Activated CD4-positive, alpha-beta memory T cell treated with anti-CD3 and anti-CD28 coated beads, Interleukin-2, amount 10 ng/mL, durations not matched to agents 7 days and 5 days (primary cell): ENCODE results near the gene SPIB. TPM values are rescaled to one million over a fixed set of nuclear protein-coding genes. Genes with fewer than 3 reads are reported as not detected.

Experiments used
- CTCF ChIA-PET: fragments of 350-600 bp; sonication (Branson Sonifier 250); formaldehyde crosslinking; loops from one replicate; lab custom pipeline; 2021; ENCODE audit warnings: antibody characterized with exemption, inconsistent platforms; lab: Charles Lee
- POLR2A ChIA-PET: fragments of 350-600 bp; sonication (Branson Sonifier 250); formaldehyde crosslinking; loops from one replicate; lab custom pipeline; 2021; ENCODE audit warnings: antibody characterized with exemption; lab: Charles Lee
- DNase-seq: peaks from one replicate; pipeline ENCODE4 v3.0.0-alpha.2; 2020
- H3K27ac Mint-ChIP-seq: one replicate; pipeline ENCODE4 v1.8.0; 2021; ENCODE audit warnings: mild to moderate bottlenecking, mixed read lengths
- H3K27me3 Mint-ChIP-seq: one replicate; pipeline ENCODE4 v1.8.0; 2021; ENCODE audit warnings: mixed read lengths
- H3K36me3 Mint-ChIP-seq: one replicate; pipeline ENCODE4 v1.8.0; 2021; ENCODE audit warnings: low read depth, mixed read lengths
- H3K4me1 Mint-ChIP-seq: one replicate; pipeline ENCODE4 v1.8.0; 2021; ENCODE audit warnings: mixed read lengths
- H3K4me3 Mint-ChIP-seq: one replicate; pipeline ENCODE4 v1.8.0; 2021; ENCODE audit warnings: mild to moderate bottlenecking, mixed read lengths
- H3K9me3 Mint-ChIP-seq: one replicate; pipeline ENCODE4 v1.8.0; 2021; ENCODE audit warnings: mixed read lengths
- total RNA-seq, 2 experiments: library from RNA; stranded (reverse); gene quantifications; one replicate each; pipeline ENCODE4 v1.2.3, GENCODE V29; 2021

The SPIB gene
- total RNA-seq, 2 experiments from 2014 or later = 0.18 TPM; not detected in 1

GRCh38 chr19:50414864-50415660 lies 3.7 kb upstream of the SPIB start:
- ChIA-PET CTCF (interaction anchor here (0.5 to 1.4 kb wide), 6 partner anchors 10 to 108 kb away, joined by 3 to 6 read pairs (median 4); no protein-coding TSS in a partner anchor), POLR2A (interaction anchor here (0.8 to 1.2 kb wide), 3 partner anchors 31 to 58 kb away, joined by 3 to 5 read pairs (median 5); partner anchors contain the start of gene POLD1)
- peaks cover 10% of the 10 kb centered on the region for H3K4me1 Mint-ChIP-seq
- peaks cover 7% of the 10 kb centered on the region for H3K27me3 Mint-ChIP-seq
- peak; percentile 74 for DNase-seq
- no peaks in the 10 kb centered on the region for H3K9me3 Mint-ChIP-seq
- no peak overlapping the region for H3K27ac Mint-ChIP-seq
- H3K4me3 Mint-ChIP-seq = no peak overlapping the region
- H3K36me3 Mint-ChIP-seq = peaks cover 18% of the 10 kb centered on the region

- peaks cover 13% of the 10 kb centered on the region for H3K4me1 Mint-ChIP-seq
- peaks cover 10% of the 10 kb centered on the region for H3K27me3 Mint-ChIP-seq
- peaks cover 13% of the 10 kb centered on the region for H3K36me3 Mint-ChIP-seq
- CTCF ChIA-PET = interaction anchor here (0.5 to 1.4 kb wide), 6 partner anchors 9 to 108 kb away, joined by 3 to 6 read pairs (median 4); no protein-coding TSS in a partner anchor
- no peak for DNase-seq
- H3K27ac Mint-ChIP-seq = no peak overlapping the region
- H3K9me3 Mint-ChIP-seq = no peaks in the 10 kb centered on the region
- no peak overlapping the region for H3K4me3 Mint-ChIP-seq
- POLR2A ChIA-PET = interaction anchor here (0.8 to 1.2 kb wide), 3 partner anchors 31 to 58 kb away, joined by 3 to 5 read pairs (median 5); partner anchors contain the start of gene POLD1
Observed at GRCh38 chr19:50415661-50416033, 3.1 kb upstream of the SPIB start.

- Mint-ChIP-seq H3K27me3 (peaks cover 14% of the 10 kb centered on the region), H3K27ac (no peak overlapping the region), H3K4me3 (no peak overlapping the region), H3K36me3 (peaks cover 8% of the 10 kb centered on the region), H3K4me1 (peaks cover 13% of the 10 kb centered on the region), H3K9me3 (no peaks in the 10 kb centered on the region)
- POLR2A ChIA-PET = interaction anchor here (1.2 kb wide), 1 partner anchor 32 kb away, joined by 5 read pairs; the partner anchor contains the start of gene POLD1
- CTCF ChIA-PET = interaction anchor here (0.8 to 1.4 kb wide), 5 partner anchors 9 to 59 kb away, joined by 3 to 6 read pairs (median 4); no protein-coding TSS in a partner anchor
- no peak for DNase-seq
Observed at GRCh38 chr19:50416034-50416977, 2.4 kb upstream of the SPIB start.

- peaks cover 13% of the 10 kb centered on the region for H3K4me1 Mint-ChIP-seq
- H3K27ac Mint-ChIP-seq = no peak overlapping the region
- H3K27me3 Mint-ChIP-seq = peaks cover 14% of the 10 kb centered on the region
- ChIA-PET CTCF (interaction anchor here (0.8 kb wide), 1 partner anchor 10 kb away, joined by 3 read pairs; no protein-coding TSS in a partner anchor), POLR2A (no interaction called here)
- H3K36me3 Mint-ChIP-seq = peaks cover 7% of the 10 kb centered on the region
- no peaks in the 10 kb centered on the region for H3K9me3 Mint-ChIP-seq
- no peak for DNase-seq
- no peak overlapping the region for H3K4me3 Mint-ChIP-seq
Observed at GRCh38 chr19:50417111-50418081, 1.3 kb upstream of the SPIB start.

GRCh38 chr19:50419022-50419579 lies 363 bp downstream of the SPIB start:
- ChIA-PET CTCF (interaction anchor here (1.6 kb wide), 1 partner anchor 62 kb away, joined by 4 read pairs; no protein-coding TSS in a partner anchor), POLR2A (no interaction called here)
- Mint-ChIP-seq H3K4me3 (no peak overlapping the region), H3K9me3 (no peaks in the 10 kb centered on the region), H3K36me3 (peaks cover 4% of the 10 kb centered on the region), H3K27me3 (peaks cover 14% of the 10 kb centered on the region), H3K27ac (no peak overlapping the region), H3K4me1 (peaks cover 13% of the 10 kb centered on the region)
- DNase-seq = no peak

- no peak overlapping the region for H3K4me3 Mint-ChIP-seq
- H3K9me3 Mint-ChIP-seq = no peaks in the 10 kb centered on the region
- peaks cover 14% of the 10 kb centered on the region for H3K27me3 Mint-ChIP-seq
- H3K36me3 Mint-ChIP-seq = peaks cover 2% of the 10 kb centered on the region
- ChIA-PET POLR2A (no interaction called here), CTCF (interaction anchor here (1.6 kb wide), 1 partner anchor 62 kb away, joined by 4 read pairs; no protein-coding TSS in a partner anchor)
- no peak overlapping the region for H3K27ac Mint-ChIP-seq
- peaks cover 13% of the 10 kb centered on the region for H3K4me1 Mint-ChIP-seq
- DNase-seq = no peak
Observed at GRCh38 chr19:50419580-50420035, 870 bp downstream of the SPIB start.

- no peaks in the 10 kb centered on the region for H3K9me3 Mint-ChIP-seq
- no peak overlapping the region for H3K27ac Mint-ChIP-seq
- DNase-seq = no peak
- ChIA-PET CTCF (interaction anchor here (1.6 kb wide), 1 partner anchor 63 kb away, joined by 4 read pairs; no protein-coding TSS in a partner anchor), POLR2A (no interaction called here)
- no peaks in the 10 kb centered on the region for H3K36me3 Mint-ChIP-seq
- H3K4me1 Mint-ChIP-seq = peaks cover 10% of the 10 kb centered on the region
- no peak overlapping the region for H3K4me3 Mint-ChIP-seq
- H3K27me3 Mint-ChIP-seq = peaks cover 14% of the 10 kb centered on the region
Observed at GRCh38 chr19:50420127-50420526, 1.4 kb downstream of the SPIB start.

GRCh38 chr19:50420808-50421207 lies 2.1 kb downstream of the SPIB start:
- CTCF ChIA-PET = interaction anchor here (1.6 kb wide), 1 partner anchor 63 kb away, joined by 4 read pairs; no protein-coding TSS in a partner anchor
- Mint-ChIP-seq H3K4me3 (no peak overlapping the region), H3K9me3 (no peaks in the 10 kb centered on the region), H3K4me1 (peaks cover 10% of the 10 kb centered on the region), H3K27ac (no peak overlapping the region), H3K27me3 (peaks cover 14% of the 10 kb centered on the region), H3K36me3 (no peaks in the 10 kb centered on the region)
- DNase-seq = no peak
- POLR2A ChIA-PET = no interaction called here

GRCh38 chr19:50422397-50423278 lies 3.9 kb downstream of the SPIB start:
- no peaks in the 10 kb centered on the region for H3K9me3 Mint-ChIP-seq
- CTCF ChIA-PET = no interaction called here
- no peak for DNase-seq
- peaks cover 12% of the 10 kb centered on the region for H3K4me1 Mint-ChIP-seq
- POLR2A ChIA-PET = no interaction called here
- no peak overlapping the region for H3K4me3 Mint-ChIP-seq
- H3K36me3 Mint-ChIP-seq = no peaks in the 10 kb centered on the region
- peaks cover 14% of the 10 kb centered on the region for H3K27me3 Mint-ChIP-seq
- no peak overlapping the region for H3K27ac Mint-ChIP-seq

GRCh38 chr19:50423279-50424113 lies 4.8 kb downstream of the SPIB start:
- CTCF ChIA-PET = no interaction called here
- no peaks in the 10 kb centered on the region for H3K9me3 Mint-ChIP-seq
- H3K4me1 Mint-ChIP-seq = peaks cover 12% of the 10 kb centered on the region
- H3K27me3 Mint-ChIP-seq = peaks cover 14% of the 10 kb centered on the region
- no peaks in the 10 kb centered on the region for H3K36me3 Mint-ChIP-seq
- H3K4me3 Mint-ChIP-seq = no peak overlapping the region
- H3K27ac Mint-ChIP-seq = no peak overlapping the region
- POLR2A ChIA-PET = no interaction called here
- no peak for DNase-seq
